Neural progenitor cell (in vitro differentiated cells): ENCODE results near the gene SNX30.

Experiments used
- CTCF ChIP-seq: fragments of 200-600 bp; sonication (generic); IDR thresholded peaks from 2 replicates; pipeline ENCODE4 v1.5.1; 2017; ENCODE audit warnings: antibody characterized with exemption, mild to moderate bottlenecking
- EZH2 ChIP-seq: fragments of 200-600 bp; sonication (generic); IDR thresholded peaks from 2 replicates; pipeline ENCODE4 v1.6.1; 2017; ENCODE audit warnings: antibody characterized with exemption, mild to moderate bottlenecking, moderate library complexity

GRCh38 chr9:112853882-112854585 lies 103.5 kb downstream of the SNX30 start:
- TF ChIP-seq CTCF (no peak), EZH2 (no peak)
